ENCODE measurements around the gene ALDH16A1. TPM values are rescaled to one million over a fixed set of nuclear protein-coding genes. Genes with fewer than 3 reads are reported as not detected.

The ALDH16A1 gene
- total RNA-seq, 1 experiment from 2014 or later = 51.7 TPM

DNA sequence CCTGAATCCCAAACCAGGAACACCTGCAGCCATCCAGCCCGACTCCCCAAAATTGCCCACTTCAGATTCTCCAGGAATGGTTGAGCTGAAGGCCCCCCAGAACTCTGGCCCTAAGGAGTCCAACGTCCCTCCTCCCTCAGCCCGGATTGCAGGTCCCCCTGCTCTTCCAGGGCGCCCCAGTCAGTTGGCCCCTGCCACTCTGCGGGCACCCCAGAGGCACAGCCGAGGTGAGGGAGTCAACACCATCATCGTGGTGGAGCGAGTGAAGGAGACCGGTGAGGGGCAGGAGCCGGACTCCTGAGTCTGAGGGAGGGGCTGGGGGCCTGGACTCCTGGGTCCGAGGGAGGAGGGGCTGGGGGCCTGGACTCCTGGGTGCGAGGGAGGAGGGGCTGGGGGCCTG lies 25.7 kb upstream of the ALDH16A1 start:
- Histone ChIP-seq H3K79me2 (ENCODE audit: insufficient read depth, low read length) (no peaks in the 10 kb centered on the region), H2BK12ac (ENCODE audit: insufficient read length, low read depth, low read length) (no peak overlapping the region), H3K79me1 (ENCODE audit: insufficient read depth, low read depth, low read length, poor library complexity, severe bottlenecking) (no peaks in the 10 kb centered on the region), H4K91ac (ENCODE audit: insufficient read length, low read depth, low read length) (no peak overlapping the region), H3K4ac (ENCODE audit: low read depth, low read length) (no peak overlapping the region), H3K4me1 (ENCODE audit: insufficient read depth, low read length) (peaks cover 2% of the 10 kb centered on the region), H2BK15ac (ENCODE audit: low read depth, low read length) (no peak overlapping the region), H3K18ac (ENCODE audit: insufficient read length, low read depth, low read length) (no peak overlapping the region), H3K23ac (ENCODE audit: insufficient read length, low read depth, low read length) (no peak overlapping the region), H3K27me3 (ENCODE audit: insufficient read depth, low read length) (peaks cover 24% of the 10 kb centered on the region; the same call in 1 of the 2 replicates), H3K4me2 (ENCODE audit: insufficient read depth, insufficient read length, low read length) (no peak overlapping the region), H3K9ac (ENCODE audit: extremely low read depth, insufficient read length, low read length) (no peak overlapping the region), H3K56ac (ENCODE audit: insufficient read length, low read depth, low read length) (no peak overlapping the region), H3T11ph (ENCODE audit: low read length) (no peak overlapping the region), H3K27ac (ENCODE audit: insufficient read length, low read depth, low read length) (no peak overlapping the region), H3K23me2 (ENCODE audit: insufficient read length, low read depth, low read length, poor library complexity, severe bottlenecking) (peaks cover 23% of the 10 kb centered on the region), H4K5ac (ENCODE audit: insufficient read length, low read depth, low read length) (no peak overlapping the region), H4K8ac (replicated peaks; ENCODE audit: insufficient read length, low read depth, low read length) (no peak overlapping the region), H3K9me3 (ENCODE audit: control insufficient read depth, low read depth, low read length) (no peaks in the 10 kb centered on the region), H2AFZ (ENCODE audit: low read length) (no peak overlapping the region), H2BK5ac (ENCODE audit: insufficient read length, low read length) (no peak overlapping the region), H2BK20ac (ENCODE audit: low read depth, low read length, poor library complexity, severe bottlenecking) (no peak overlapping the region), H2AK5ac (ENCODE audit: insufficient read length, low read length) (no peak overlapping the region), H3K14ac (ENCODE audit: insufficient read depth, low read length) (no peak overlapping the region), H4K20me1 (ENCODE audit: control insufficient read depth, insufficient read depth, insufficient read length) (no peaks in the 10 kb centered on the region), H2BK120ac (ENCODE audit: low read depth, low read length, poor library complexity, severe bottlenecking) (no peak overlapping the region)
- Mint-ChIP-seq H3K27me3 (ENCODE audit: low read depth) (peaks cover 81% of the 10 kb centered on the region), H3K27ac (no peak overlapping the region), H3K4me3 (peak overlapping the region; percentile 46 to 75; a peak in 4 of 5 replicates), H3K36me3 (ENCODE audit: insufficient read depth in 1 of 3, low read depth in 3 of 3) (peaks cover 3 to 11% (median 6%) of the 10 kb centered on the region in 3 experiments), H3K9me3 (peaks cover 4 to 9% of the 10 kb centered on the region in 2 experiments; a peak in 3 of 5 replicates), H3K4me1 (peaks cover 56 to 75% of the 10 kb centered on the region in 2 experiments)
- no CpG with 5 or more reads among the region's 12 CpGs for WGBS (ENCODE audit: extremely low coverage, insufficient read length, low lambda C conversion rate)
- no peak for DNase-seq
- TF ChIP-seq, protein P1, sequence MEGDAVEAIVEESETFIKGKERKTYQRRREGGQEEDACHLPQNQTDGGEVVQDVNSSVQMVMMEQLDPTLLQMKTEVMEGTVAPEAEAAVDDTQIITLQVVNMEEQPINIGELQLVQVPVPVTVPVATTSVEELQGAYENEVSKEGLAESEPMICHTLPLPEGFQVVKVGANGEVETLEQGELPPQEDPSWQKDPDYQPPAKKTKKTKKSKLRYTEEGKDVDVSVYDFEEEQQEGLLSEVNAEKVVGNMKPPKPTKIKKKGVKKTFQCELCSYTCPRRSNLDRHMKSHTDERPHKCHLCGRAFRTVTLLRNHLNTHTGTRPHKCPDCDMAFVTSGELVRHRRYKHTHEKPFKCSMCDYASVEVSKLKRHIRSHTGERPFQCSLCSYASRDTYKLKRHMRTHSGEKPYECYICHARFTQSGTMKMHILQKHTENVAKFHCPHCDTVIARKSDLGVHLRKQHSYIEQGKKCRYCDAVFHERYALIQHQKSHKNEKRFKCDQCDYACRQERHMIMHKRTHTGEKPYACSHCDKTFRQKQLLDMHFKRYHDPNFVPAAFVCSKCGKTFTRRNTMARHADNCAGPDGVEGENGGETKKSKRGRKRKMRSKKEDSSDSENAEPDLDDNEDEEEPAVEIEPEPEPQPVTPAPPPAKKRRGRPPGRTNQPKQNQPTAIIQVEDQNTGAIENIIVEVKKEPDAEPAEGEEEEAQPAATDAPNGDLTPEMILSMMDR (conservative IDR thresholded peaks at IDR 0.05) = no peak

All from H9 (cell line).